ENCODE results near the gene LETM1.

Gene LETM1

GRCh38 chr4:1830642-1831228, 25.2 kb downstream of the LETM1 start:
- ATAC-seq = no peak
- TF ChIP-seq BACH2 (CRISPR knock-in tag; IDR thresholded peaks at IDR 0.05; ENCODE audit: borderline replicate concordance) = no peak
- TF ChIP-seq CSDC2 (CRISPR knock-in tag; IDR thresholded peaks at IDR 0.05) = no peak
- no peak for TF ChIP-seq CSRNP3 (CRISPR knock-in tag; IDR thresholded peaks at IDR 0.05)
- TF ChIP-seq ZC3H10 (CRISPR knock-in tag; IDR thresholded peaks at IDR 0.05) = no peak
- no peak for TF ChIP-seq ISL1 (CRISPR knock-in tag; IDR thresholded peaks at IDR 0.05)
- TF ChIP-seq PATZ1 (CRISPR knock-in tag; IDR thresholded peaks at IDR 0.05; ENCODE audit: borderline replicate concordance) = no peak
- TF ChIP-seq TCF4 (CRISPR knock-in tag; IDR thresholded peaks at IDR 0.05; ENCODE audit: borderline replicate concordance) = no peak
- TF ChIP-seq ZNF70 (CRISPR knock-in tag; IDR thresholded peaks at IDR 0.05) = no peak
- no peak for TF ChIP-seq TSHZ2 (CRISPR knock-in tag; IDR thresholded peaks at IDR 0.05)
- no peak for TF ChIP-seq CREB5 (CRISPR knock-in tag; IDR thresholded peaks at IDR 0.05; ENCODE audit: low read depth)
- TF ChIP-seq ZFP3 (CRISPR knock-in tag; IDR thresholded peaks at IDR 0.05) = no peak
- TF ChIP-seq ZNF8 (CRISPR knock-in tag; IDR thresholded peaks at IDR 0.05) = no peak
- no peak for TF ChIP-seq ZNF565 (CRISPR knock-in tag; conservative IDR thresholded peaks at IDR 0.05; ENCODE audit: low read depth)
- TF ChIP-seq GLIS3 (CRISPR knock-in tag; IDR thresholded peaks at IDR 0.05) = no peak
- TF ChIP-seq TOX (CRISPR knock-in tag; IDR thresholded peaks at IDR 0.05; ENCODE audit: borderline replicate concordance) = no peak
- TF ChIP-seq SNAI2 (CRISPR knock-in tag; IDR thresholded peaks at IDR 0.05) = no peak

GRCh38 chr4:1830234-1830633, 25.7 kb downstream of the LETM1 start:
- no peak for ATAC-seq
- no peak for TF ChIP-seq PATZ1 (CRISPR knock-in tag; IDR thresholded peaks at IDR 0.05; ENCODE audit: borderline replicate concordance)
- TF ChIP-seq CREB5 (CRISPR knock-in tag; IDR thresholded peaks at IDR 0.05; ENCODE audit: low read depth) = no peak
- no peak for TF ChIP-seq TOX (CRISPR knock-in tag; IDR thresholded peaks at IDR 0.05; ENCODE audit: borderline replicate concordance)
- no peak for TF ChIP-seq CSDC2 (CRISPR knock-in tag; IDR thresholded peaks at IDR 0.05)
- no peak for TF ChIP-seq RARB (CRISPR knock-in tag; IDR thresholded peaks at IDR 0.05)
- TF ChIP-seq SNAI2 (CRISPR knock-in tag; IDR thresholded peaks at IDR 0.05) = no peak
- TF ChIP-seq ARNTL (CRISPR knock-in tag; IDR thresholded peaks at IDR 0.05; ENCODE audit: borderline replicate concordance, low read depth) = no peak
- no peak for TF ChIP-seq ZC3H10 (CRISPR knock-in tag; IDR thresholded peaks at IDR 0.05)
- no peak for TF ChIP-seq ISL1 (CRISPR knock-in tag; IDR thresholded peaks at IDR 0.05)
- TF ChIP-seq BACH2 (CRISPR knock-in tag; IDR thresholded peaks at IDR 0.05; ENCODE audit: borderline replicate concordance) = no peak
- no peak for TF ChIP-seq ZNF8 (CRISPR knock-in tag; IDR thresholded peaks at IDR 0.05)
- TF ChIP-seq ZFP3 (CRISPR knock-in tag; IDR thresholded peaks at IDR 0.05) = no peak
- no peak for TF ChIP-seq ZNF70 (CRISPR knock-in tag; IDR thresholded peaks at IDR 0.05)
- TF ChIP-seq ESRRG (CRISPR knock-in tag; IDR thresholded peaks at IDR 0.05) = no peak
- no peak for TF ChIP-seq GLIS3 (CRISPR knock-in tag; IDR thresholded peaks at IDR 0.05)

Data from SK-N-SH treated with all-trans-retinoic acid at 6 μM for 48 hours (cell line).